GM19239 (cell line): ENCODE results near the gene NHLRC1.
"Not testable (repeated sequence)": the region's sequence is repeated elsewhere in the genome, so short reads cannot be mapped to it uniquely, and the experiment has no call there.

Experiments
- DNase-seq: peaks from one replicate; pipeline ENCODE4 v3.0.0; 2011; ENCODE audit warnings: low spot score; ENCODE audit not compliant: insufficient read length
- FAIRE-seq: peaks from 2 replicates; lab custom pipeline; 2011; peaks lifted over from hg19 to GRCh38; lab: Jason Lieb, UNC

NHLRC1 gene

GRCh38 chr6:18122128-18123093 lies at the start of gene NHLRC1:
Gene NHLRC1, minus strand, starts transcription at chr6:18122677. Its CDS starts 71 bp downstream, at chr6:18122606.
- peak; percentile 42 for FAIRE-seq
- DNase-seq, result peak; percentile 63

GRCh38 chr6:18171871-18172270 lies 49.4 kb upstream of the NHLRC1 start:
- FAIRE-seq, result no peak
- no peak for DNase-seq

GRCh38 chr6:18168264-18168663 lies 45.8 kb upstream of the NHLRC1 start:
- FAIRE-seq, result no peak

GRCh38 chr6:18166312-18167036 lies 44.0 kb upstream of the NHLRC1 start:
- no peak for FAIRE-seq
- DNase-seq, result no peak

More at GRCh38 chr6:18168264-18168663, 45.8 kb upstream of the NHLRC1 start:
- no peak for DNase-seq

GRCh38 chr6:18165751-18166150 lies 43.3 kb upstream of the NHLRC1 start:
- DNase-seq, result no peak
- FAIRE-seq, result no peak

- no peak for FAIRE-seq
These were observed 39.9 kb upstream of the NHLRC1 start for GRCh38 chr6:18162401-18162800.

GRCh38 chr6:18161431-18161830 lies 39.0 kb upstream of the NHLRC1 start:
- DNase-seq (no peak), FAIRE-seq (no peak)

More at GRCh38 chr6:18162401-18162800, 39.9 kb upstream of the NHLRC1 start:
- no peak for DNase-seq

GRCh38 chr6:18160911-18161310 lies 38.4 kb upstream of the NHLRC1 start:
- FAIRE-seq, result no peak
- no peak for DNase-seq

GRCh38 chr6:18155864-18156421 lies 33.5 kb upstream of the NHLRC1 start:
- FAIRE-seq, result peak; percentile 82

GRCh38 chr6:18155150-18155863 lies 32.8 kb upstream of the NHLRC1 start, which contains the start of gene KDM1B:
Gene KDM1B, plus strand, starts transcription at chr6:18155422. Its CDS starts 4,474 bp downstream, at chr6:18159896.
- FAIRE-seq (peak; percentile 95), DNase-seq (peak; percentile 95)

More at GRCh38 chr6:18155864-18156421, 33.5 kb upstream of the NHLRC1 start:
- DNase-seq, result peak; percentile 44

- DNase-seq (no peak), FAIRE-seq (no peak)
These were observed 32.2 kb upstream of the NHLRC1 start, which contains the start of gene TPMT for GRCh38 chr6:18154507-18155149. Gene TPMT, minus strand, starts transcription at chr6:18155077. Its CDS starts 5,950 bp downstream, at chr6:18149127.

GRCh38 chr6:18153311-18153703 lies 30.8 kb upstream of the NHLRC1 start:
- no peak for DNase-seq
- no peak for FAIRE-seq

GRCh38 chr6:18151801-18152200 lies 29.3 kb upstream of the NHLRC1 start:
- DNase-seq, result no peak
- FAIRE-seq, result peak; percentile 21

GRCh38 chr6:18151391-18151790 lies 28.9 kb upstream of the NHLRC1 start:
- FAIRE-seq, DNase-seq: not testable (repeated sequence)

- no peak for FAIRE-seq
These were observed 26.0 kb upstream of the NHLRC1 start for GRCh38 chr6:18148304-18149025.

GRCh38 chr6:18147616-18148015 lies 25.1 kb upstream of the NHLRC1 start:
- DNase-seq (no peak), FAIRE-seq (no peak)

More at GRCh38 chr6:18148304-18149025, 26.0 kb upstream of the NHLRC1 start:
- no peak for DNase-seq

- DNase-seq (no peak), FAIRE-seq (no peak)
These were observed 24.7 kb upstream of the NHLRC1 start for GRCh38 chr6:18147160-18147559.

GRCh38 chr6:18142591-18142861 lies 20.0 kb upstream of the NHLRC1 start:
- FAIRE-seq (no peak), DNase-seq (no peak)
